ENCODE measurements around the gene BACE1. TPM values are rescaled to one million over a fixed set of nuclear protein-coding genes. Genes with fewer than 3 reads are reported as not detected.

Gene BACE1
- total and polyA plus RNA-seq, 2 experiments from 2014 or later, result 2.4 to 7.2 TPM

DNA sequence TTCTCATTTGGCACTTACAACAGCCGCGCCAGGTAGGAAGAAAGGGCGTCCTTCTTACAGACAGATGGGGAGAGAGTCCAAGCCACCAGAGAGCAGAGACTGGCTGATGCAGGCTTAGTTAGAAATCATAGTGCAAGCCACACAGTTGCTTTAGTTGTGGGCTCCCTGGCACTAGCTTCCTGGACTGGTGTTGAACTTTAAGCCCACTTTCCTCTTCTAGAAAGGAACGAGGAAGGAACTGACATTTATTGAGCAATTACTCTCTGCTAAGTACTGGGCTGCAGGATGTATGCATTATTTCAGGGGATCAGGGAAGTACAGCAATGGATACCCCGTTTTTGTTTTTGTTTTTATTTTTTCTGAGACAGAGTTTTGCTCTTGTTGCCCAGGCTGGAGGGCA, 3.0 kb downstream of the BACE1 start:
- Histone ChIP-seq H2AFZ (no peak overlapping the region), H3K79me2 (replicated peaks; ENCODE audit: insufficient read depth) (no peaks in the 10 kb centered on the region), H4K20me1 (replicated peaks; ENCODE audit: insufficient read depth) (no peaks in the 10 kb centered on the region)

More for the DNA sequence above, 3.0 kb downstream of the BACE1 start:
- Mint-ChIP-seq H3K4me3 (no peak overlapping the region), H3K27me3 (ENCODE audit: insufficient read depth, low read depth, poor library complexity) (peaks cover 15% of the 10 kb centered on the region), H3K4me1 (peaks cover 16% of the 10 kb centered on the region), H3K27ac (no peak overlapping the region), H3K36me3 (ENCODE audit: low read depth) (no peaks in the 10 kb centered on the region), H3K9me3 (no peaks in the 10 kb centered on the region; the same call in 2 of the 3 replicates)
- H3K36me3 ChIP-seq (ENCODE audit: insufficient read depth), result no peaks in the 10 kb centered on the region
- no peak for DNase-seq (ENCODE audit: low spot score)
- H3K4me3 ChIP-seq, result no peak overlapping the region
- ATAC-seq, result no peak
- no peak overlapping the region for H3K27ac ChIP-seq (ENCODE audit: low read depth)
- H3K27me3 ChIP-seq (ENCODE audit: insufficient read depth), result no peaks in the 10 kb centered on the region
- H3F3A ChIP-seq (replicated peaks; ENCODE audit: low read depth), result no peaks in the 10 kb centered on the region
- peaks cover 13% of the 10 kb centered on the region; the same call in 1 of the 2 replicates for H3K4me1 ChIP-seq (ENCODE audit: insufficient read depth)
- H3K4me2 ChIP-seq, result no peak overlapping the region
- no peaks in the 10 kb centered on the region for H3K9me2 ChIP-seq (ENCODE audit: insufficient read depth)
- TF ChIP-seq ZNF114 (CRISPR knock-in tag; IDR thresholded peaks at IDR 0.05) (no peak), EZH2 (IDR thresholded peaks at IDR 0.05; ENCODE audit: low read depth, unreplicated experiment) (no peak), STAT1 (IDR thresholded peaks at IDR 0.05; ENCODE audit: unreplicated experiment) (no peak), ZNF331 (CRISPR knock-in tag; IDR thresholded peaks at IDR 0.05; ENCODE audit: low read depth) (no peak), POLR2AphosphoS5 (IDR thresholded peaks at IDR 0.05; ENCODE audit: low read depth) (no peak), JUNB (IDR thresholded peaks at IDR 0.05; ENCODE audit: unreplicated experiment) (no peak), NANOG (IDR thresholded peaks at IDR 0.05; ENCODE audit: borderline replicate concordance) (no peak)
- TF ChIP-seq, protein P1, sequence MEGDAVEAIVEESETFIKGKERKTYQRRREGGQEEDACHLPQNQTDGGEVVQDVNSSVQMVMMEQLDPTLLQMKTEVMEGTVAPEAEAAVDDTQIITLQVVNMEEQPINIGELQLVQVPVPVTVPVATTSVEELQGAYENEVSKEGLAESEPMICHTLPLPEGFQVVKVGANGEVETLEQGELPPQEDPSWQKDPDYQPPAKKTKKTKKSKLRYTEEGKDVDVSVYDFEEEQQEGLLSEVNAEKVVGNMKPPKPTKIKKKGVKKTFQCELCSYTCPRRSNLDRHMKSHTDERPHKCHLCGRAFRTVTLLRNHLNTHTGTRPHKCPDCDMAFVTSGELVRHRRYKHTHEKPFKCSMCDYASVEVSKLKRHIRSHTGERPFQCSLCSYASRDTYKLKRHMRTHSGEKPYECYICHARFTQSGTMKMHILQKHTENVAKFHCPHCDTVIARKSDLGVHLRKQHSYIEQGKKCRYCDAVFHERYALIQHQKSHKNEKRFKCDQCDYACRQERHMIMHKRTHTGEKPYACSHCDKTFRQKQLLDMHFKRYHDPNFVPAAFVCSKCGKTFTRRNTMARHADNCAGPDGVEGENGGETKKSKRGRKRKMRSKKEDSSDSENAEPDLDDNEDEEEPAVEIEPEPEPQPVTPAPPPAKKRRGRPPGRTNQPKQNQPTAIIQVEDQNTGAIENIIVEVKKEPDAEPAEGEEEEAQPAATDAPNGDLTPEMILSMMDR (conservative IDR thresholded peaks at IDR 0.05; ENCODE audit: low read depth in 2 of 2), result no peak
- TF ChIP-seq, protein P2, sequence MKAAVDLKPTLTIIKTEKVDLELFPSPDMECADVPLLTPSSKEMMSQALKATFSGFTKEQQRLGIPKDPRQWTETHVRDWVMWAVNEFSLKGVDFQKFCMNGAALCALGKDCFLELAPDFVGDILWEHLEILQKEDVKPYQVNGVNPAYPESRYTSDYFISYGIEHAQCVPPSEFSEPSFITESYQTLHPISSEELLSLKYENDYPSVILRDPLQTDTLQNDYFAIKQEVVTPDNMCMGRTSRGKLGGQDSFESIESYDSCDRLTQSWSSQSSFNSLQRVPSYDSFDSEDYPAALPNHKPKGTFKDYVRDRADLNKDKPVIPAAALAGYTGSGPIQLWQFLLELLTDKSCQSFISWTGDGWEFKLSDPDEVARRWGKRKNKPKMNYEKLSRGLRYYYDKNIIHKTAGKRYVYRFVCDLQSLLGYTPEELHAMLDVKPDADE (IDR thresholded peaks at IDR 0.05), result no peak
- TF ChIP-seq, protein P3, sequence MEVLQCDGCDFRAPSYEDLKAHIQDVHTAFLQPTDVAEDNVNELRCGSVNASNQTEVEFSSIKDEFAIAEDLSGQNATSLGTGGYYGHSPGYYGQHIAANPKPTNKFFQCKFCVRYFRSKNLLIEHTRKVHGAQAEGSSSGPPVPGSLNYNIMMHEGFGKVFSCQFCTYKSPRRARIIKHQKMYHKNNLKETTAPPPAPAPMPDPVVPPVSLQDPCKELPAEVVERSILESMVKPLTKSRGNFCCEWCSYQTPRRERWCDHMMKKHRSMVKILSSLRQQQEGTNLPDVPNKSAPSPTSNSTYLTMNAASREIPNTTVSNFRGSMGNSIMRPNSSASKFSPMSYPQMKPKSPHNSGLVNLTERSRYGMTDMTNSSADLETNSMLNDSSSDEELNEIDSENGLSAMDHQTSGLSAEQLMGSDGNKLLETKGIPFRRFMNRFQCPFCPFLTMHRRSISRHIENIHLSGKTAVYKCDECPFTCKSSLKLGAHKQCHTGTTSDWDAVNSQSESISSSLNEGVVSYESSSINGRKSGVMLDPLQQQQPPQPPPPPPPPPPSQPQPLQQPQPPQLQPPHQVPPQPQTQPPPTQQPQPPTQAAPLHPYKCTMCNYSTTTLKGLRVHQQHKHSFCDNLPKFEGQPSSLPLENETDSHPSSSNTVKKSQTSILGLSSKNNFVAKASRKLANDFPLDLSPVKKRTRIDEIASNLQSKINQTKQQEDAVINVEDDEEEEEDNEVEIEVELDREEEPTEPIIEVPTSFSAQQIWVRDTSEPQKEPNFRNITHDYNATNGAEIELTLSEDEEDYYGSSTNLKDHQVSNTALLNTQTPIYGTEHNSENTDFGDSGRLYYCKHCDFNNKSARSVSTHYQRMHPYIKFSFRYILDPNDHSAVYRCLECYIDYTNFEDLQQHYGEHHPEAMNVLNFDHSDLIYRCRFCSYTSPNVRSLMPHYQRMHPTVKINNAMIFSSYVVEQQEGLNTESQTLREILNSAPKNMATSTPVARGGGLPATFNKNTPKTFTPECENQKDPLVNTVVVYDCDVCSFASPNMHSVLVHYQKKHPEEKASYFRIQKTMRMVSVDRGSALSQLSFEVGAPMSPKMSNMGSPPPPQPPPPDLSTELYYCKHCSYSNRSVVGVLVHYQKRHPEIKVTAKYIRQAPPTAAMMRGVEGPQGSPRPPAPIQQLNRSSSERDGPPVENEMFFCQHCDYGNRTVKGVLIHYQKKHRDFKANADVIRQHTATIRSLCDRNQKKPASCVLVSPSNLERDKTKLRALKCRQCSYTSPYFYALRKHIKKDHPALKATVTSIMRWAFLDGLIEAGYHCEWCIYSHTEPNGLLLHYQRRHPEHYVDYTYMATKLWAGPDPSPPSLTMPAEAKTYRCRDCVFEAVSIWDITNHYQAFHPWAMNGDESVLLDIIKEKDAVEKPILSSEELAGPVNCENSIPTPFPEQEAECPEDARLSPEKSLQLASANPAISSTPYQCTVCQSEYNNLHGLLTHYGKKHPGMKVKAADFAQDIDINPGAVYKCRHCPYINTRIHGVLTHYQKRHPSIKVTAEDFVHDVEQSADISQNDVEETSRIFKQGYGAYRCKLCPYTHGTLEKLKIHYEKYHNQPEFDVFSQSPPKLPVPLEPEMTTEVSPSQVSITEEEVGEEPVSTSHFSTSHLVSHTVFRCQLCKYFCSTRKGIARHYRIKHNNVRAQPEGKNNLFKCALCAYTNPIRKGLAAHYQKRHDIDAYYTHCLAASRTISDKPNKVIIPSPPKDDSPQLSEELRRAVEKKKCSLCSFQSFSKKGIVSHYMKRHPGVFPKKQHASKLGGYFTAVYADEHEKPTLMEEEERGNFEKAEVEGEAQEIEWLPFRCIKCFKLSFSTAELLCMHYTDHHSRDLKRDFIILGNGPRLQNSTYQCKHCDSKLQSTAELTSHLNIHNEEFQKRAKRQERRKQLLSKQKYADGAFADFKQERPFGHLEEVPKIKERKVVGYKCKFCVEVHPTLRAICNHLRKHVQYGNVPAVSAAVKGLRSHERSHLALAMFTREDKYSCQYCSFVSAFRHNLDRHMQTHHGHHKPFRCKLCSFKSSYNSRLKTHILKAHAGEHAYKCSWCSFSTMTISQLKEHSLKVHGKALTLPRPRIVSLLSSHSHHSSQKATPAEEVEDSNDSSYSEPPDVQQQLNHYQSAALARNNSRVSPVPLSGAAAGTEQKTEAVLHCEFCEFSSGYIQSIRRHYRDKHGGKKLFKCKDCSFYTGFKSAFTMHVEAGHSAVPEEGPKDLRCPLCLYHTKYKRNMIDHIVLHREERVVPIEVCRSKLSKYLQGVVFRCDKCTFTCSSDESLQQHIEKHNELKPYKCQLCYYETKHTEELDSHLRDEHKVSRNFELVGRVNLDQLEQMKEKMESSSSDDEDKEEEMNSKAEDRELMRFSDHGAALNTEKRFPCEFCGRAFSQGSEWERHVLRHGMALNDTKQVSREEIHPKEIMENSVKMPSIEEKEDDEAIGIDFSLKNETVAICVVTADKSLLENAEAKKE (CRISPR knock-in tag; IDR thresholded peaks at IDR 0.05), result no peak
- TF ChIP-seq, protein P4, sequence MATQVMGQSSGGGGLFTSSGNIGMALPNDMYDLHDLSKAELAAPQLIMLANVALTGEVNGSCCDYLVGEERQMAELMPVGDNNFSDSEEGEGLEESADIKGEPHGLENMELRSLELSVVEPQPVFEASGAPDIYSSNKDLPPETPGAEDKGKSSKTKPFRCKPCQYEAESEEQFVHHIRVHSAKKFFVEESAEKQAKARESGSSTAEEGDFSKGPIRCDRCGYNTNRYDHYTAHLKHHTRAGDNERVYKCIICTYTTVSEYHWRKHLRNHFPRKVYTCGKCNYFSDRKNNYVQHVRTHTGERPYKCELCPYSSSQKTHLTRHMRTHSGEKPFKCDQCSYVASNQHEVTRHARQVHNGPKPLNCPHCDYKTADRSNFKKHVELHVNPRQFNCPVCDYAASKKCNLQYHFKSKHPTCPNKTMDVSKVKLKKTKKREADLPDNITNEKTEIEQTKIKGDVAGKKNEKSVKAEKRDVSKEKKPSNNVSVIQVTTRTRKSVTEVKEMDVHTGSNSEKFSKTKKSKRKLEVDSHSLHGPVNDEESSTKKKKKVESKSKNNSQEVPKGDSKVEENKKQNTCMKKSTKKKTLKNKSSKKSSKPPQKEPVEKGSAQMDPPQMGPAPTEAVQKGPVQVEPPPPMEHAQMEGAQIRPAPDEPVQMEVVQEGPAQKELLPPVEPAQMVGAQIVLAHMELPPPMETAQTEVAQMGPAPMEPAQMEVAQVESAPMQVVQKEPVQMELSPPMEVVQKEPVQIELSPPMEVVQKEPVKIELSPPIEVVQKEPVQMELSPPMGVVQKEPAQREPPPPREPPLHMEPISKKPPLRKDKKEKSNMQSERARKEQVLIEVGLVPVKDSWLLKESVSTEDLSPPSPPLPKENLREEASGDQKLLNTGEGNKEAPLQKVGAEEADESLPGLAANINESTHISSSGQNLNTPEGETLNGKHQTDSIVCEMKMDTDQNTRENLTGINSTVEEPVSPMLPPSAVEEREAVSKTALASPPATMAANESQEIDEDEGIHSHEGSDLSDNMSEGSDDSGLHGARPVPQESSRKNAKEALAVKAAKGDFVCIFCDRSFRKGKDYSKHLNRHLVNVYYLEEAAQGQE (IDR thresholded peaks at IDR 0.05; ENCODE audit: unreplicated experiment), result no peak

Measured in GM23338 (cell line).